Stimulated activated CD8-positive, alpha-beta memory T cell treated with anti-CD3 and anti-CD28 coated beads, Interleukin-12 subunit alpha, Interleukin-12 subunit beta, amount 100 ng/mL, for 24 hours (primary cell): ENCODE data around the gene ATG5.

Experiments used
- DNase-seq: peaks from one replicate; pipeline ENCODE4 v3.0.0-alpha.2; 2020; ENCODE audit errors: extremely low read depth

Gene ATG5

DNA sequence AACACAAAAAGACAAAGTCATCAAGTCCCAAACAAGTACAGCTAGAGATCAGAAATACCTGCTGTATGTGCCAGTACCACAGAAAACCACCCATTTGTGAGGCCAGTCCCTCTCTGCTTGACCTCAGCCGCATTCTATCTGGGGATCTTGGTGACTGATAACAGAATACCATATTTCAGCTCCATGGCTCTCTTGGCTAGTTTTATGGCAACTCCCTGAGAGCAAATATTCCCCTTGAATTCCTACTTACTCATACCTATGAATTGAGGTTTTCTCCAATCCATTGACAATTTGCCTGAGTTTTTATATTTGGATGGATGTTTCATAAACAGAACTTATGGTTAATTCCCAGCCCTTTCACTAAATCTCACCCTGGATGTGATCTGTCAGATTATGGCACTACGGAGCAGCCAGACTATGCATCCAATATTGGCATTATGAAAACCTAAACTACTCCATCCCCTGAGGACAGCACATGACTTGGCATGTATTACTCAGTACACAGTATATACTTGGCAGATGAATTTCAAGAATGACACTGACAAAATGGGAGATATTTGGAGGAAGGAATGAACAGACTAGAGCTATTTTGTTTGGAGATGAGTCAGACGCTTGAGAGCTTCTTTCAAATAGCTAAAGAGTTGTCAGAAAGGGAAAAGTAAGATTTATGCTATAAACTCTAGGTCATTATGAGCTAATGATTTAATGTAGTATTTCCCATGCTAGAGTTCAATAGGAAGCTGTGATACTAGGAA, 143.7 kb downstream of the ATG5 start:
- no peak for DNase-seq

DNA sequence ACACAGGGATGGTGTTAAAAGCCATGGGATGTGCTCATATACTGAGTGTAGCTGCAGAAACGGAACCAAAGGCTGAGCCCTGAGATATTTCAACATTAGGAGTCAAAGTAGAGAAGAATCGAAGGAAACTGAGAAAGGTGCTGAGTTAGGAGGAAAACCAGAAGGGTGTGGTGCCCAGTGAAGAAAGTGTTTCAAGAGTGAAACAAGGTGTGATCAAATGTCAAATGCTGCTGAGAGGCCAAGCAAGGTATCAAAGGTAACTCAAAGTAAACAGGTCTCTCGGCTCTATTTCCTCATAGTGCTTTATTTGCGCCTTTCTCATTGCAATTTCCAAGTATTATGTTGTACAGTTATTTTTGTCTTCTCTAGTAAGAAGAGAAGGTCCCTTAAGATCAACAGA, 145.4 kb downstream of the ATG5 start:
- no peak for DNase-seq

- no peak for DNase-seq
These were observed 146.7 kb downstream of the ATG5 start for GRCh38 chr6:106178900-106179299.

- DNase-seq = no peak
These were observed 147.8 kb downstream of the ATG5 start for GRCh38 chr6:106177786-106178185.

DNA sequence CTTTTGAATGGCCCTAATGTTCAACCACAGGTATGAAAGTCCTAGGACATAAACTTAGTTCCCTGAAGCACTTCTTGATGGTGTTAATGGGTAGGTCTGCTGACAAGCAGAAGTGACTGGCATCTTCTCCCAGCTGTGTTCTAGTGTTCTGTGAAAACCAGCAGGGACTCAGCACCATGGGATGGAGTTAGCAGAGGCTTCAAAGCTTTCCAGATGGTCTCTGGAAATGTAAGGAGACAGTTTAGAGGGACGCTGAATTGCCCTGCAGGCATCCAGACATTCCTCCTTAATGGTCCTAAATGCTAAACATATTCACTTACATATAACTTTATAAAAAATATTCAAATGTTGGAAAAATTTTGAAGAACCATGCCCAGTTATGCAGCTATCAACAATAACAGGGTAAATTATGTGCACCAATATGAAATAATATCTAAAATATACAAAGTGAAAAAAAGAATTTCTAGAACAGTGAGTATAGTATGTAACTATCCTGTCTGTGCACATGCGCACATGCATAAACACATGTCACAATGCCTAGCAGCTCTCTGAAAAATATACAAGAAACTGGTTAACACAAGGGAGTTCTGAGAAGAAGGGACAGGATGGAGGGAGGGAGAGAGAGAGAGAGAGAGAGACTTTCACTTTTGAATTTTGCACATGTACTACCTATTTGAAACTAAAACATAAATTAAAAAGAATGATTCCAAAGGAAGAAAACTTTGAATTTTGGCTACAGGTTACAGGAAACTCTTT, 152.3 kb downstream of the ATG5 start:
- no peak for DNase-seq

GRCh38 chr6:106170030-106170791, 155.3 kb downstream of the ATG5 start:
- DNase-seq = no peak

GRCh38 chr6:106169517-106169916, 156.0 kb downstream of the ATG5 start:
- no peak for DNase-seq

- no peak for DNase-seq
These were observed 157.3 kb downstream of the ATG5 start for GRCh38 chr6:106168097-106168888.

GRCh38 chr6:106167096-106167814, 158.3 kb downstream of the ATG5 start:
- no peak for DNase-seq

DNA sequence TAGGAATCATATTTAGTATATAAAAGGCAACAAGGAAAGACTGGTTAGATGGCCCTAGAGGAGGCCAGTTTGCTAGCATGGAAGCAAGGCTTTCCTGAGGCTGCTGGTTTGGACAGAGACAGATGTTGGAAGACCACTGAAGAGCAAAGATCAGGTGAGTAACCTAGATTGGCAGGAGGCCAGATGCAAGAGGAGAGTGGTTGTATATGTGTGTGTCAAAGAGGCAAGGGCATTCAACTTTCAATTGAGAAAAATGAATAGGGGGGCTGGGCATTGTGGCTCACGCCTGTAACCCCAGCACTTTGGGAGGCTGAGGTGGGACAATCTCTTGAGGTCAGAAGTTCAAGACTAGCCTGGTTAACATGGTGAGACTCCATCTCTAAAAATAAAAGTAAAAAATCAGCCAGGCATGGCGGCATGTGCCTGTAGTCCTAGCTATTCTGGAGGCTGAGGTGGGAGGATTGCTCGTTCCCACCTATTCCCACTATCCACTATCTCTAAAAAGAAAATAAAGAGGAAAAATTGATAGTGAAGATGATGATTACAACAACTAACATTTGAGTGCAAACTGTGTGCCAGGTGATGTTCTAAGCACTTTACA, 159.6 kb downstream of the ATG5 start:
- no peak for DNase-seq

DNA sequence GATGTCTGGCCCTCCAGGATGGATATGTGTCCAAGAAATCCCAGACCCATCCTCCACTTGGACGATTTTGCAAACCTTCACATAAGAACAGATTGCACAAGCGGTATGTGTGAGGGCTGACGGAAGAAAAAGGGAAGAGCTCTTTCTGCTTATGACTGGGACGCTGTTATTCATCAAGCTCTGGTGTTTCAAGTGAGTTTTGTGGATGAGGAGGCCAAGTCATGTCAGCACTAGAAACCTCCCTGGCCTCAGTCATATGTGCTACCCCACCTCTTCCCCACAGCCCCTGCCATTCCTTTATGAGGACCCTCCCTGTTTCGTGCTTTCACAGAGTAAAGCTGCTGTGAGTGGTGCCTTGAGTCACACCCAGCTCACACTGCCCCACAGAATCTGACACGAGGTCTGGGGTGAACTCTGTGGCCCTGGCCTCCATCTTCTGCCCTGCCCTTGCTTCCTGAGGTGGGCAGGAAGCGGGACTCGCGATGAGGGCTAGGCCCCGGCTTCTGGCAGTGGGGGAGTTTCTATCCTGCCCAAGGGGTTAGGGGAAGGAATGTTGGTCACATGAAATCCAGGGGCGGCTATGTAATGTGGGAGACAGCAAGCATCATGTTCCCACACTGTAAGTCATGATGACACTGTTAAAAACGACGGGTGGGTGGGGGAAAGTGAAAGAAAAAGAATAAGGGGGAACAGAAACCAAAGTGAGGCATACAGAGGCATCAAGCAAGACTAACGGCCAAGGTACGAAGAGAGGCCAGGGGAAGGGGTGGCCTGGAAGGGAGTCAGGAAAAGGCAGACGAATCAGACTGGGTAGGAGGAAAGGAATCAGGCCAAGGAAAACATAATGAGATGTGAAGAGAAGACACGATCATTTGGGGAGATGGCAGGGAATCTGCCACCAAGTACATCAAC, 161.3 kb downstream of the ATG5 start:
- no peak for DNase-seq

DNA sequence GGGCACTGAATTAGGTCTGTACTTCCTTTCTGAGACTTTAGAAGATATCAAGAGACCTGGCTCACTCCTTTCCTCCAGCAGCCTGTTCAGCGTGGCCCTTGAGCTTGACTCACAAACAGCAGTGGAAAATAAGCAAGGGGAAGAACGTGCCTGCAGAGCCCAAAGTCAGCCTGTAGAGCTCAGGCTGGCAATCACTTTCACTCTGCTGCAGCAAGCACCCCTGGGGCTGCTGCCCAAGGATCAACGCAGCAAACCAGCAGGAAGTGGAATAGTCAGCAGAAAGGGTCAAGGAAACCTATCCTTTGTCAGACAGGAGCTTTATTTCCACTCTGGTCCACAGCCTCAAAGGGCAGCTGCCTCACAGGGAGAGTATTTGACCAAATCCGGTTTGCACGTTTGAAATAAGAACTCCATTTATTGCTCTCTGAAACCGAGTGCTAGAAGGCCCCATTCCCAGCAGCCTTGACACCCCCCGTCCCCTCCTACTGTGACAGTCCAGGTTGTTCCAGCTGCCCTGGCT, 162.1 kb downstream of the ATG5 start:
- no peak for DNase-seq

GRCh38 chr6:106162921-106163320, 162.6 kb downstream of the ATG5 start:
- no peak for DNase-seq

DNA sequence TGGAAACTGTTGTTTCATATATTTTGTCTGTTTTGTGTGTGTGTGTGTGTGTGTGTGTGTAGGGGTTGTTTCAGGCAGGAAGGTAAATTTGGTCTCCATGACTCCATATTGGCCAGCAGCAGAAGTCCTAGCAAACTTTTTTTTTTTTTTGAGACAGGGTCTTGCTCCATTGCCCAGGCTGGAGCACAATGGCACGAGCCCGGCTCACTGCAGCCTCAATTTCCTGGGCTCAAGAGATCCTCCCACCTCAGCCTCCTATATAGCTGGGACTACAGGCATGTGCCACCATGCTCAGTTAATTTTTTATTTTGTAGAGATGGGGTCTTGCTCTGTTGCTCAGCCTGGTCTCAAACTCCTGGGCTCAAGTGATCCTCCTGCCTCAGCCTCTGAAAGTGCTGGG, 163.7 kb downstream of the ATG5 start:
- no peak for DNase-seq

- DNase-seq = no peak
These were observed 164.2 kb downstream of the ATG5 start for GRCh38 chr6:106161311-106161874.

DNA sequence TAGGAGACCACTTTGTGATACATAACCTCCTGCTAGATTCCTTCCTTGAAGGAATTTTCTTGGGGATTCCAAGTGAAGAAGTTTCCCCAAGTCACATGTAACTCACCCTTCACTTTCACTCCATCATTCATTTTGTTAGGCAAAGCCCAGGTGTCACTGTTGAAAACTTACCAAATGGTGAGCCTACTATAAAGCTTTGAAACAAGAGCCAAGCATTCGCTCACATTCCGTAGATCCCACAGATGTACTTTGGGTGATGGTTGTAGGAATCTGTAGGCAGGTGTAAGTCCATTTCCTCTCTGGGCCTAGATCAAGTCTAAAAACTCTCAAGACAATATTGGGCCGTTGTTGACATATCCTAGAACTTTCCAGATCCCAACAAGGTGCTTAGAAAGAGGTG, 165.4 kb downstream of the ATG5 start:
- DNase-seq = no peak

- DNase-seq = no peak
These were observed 166.0 kb downstream of the ATG5 start for GRCh38 chr6:106159531-106159940.

GRCh38 chr6:106158816-106159215, 166.7 kb downstream of the ATG5 start:
- DNase-seq = no peak

GRCh38 chr6:106156863-106157262, 168.7 kb downstream of the ATG5 start:
- no peak for DNase-seq
